Lung (tissue), 12 donors: ENCODE data around the gene TMEM63A. TPM values are rescaled to one million over a fixed set of nuclear protein-coding genes. Genes with fewer than 3 reads are reported as not detected.
A peak's percentile ranks its signal among the peaks of the same experiment; 100 is the strongest.

Source experiments
- ATAC-seq: fragments of 200-7000 bp; cut with Tn5 transposase; one replicate; pipeline ENCODE4 v1.9.1; 2020; ENCODE audit warnings: moderate number of reproducible peaks; ENCODE audit not compliant: insufficient read depth, low FRiP score
- DNase-seq, 3 donors: peaks; one replicate each; pipeline ENCODE4 v3.0.0-alpha.2; 2013 to 2017
- H3K27ac ChIP-seq, 2 donors: one replicate each; pipeline ENCODE4 v1.5.1; 2013; ENCODE audit warnings: mild to moderate bottlenecking in 2 of 2, moderate library complexity in 2 of 2, control low read depth in 1 of 2, inconsistent platforms in 1 of 2, low read depth in 1 of 2, low read length in 1 of 2
- H3K27me3 ChIP-seq, 3 donors: one replicate each; pipeline ENCODE4 v1.5.1; 2013; ENCODE audit warnings: low read length in 2 of 3; ENCODE audit not compliant: control insufficient read depth in 3 of 3, insufficient read depth in 3 of 3
- H3K36me3 ChIP-seq, 4 donors: one replicate each; pipeline ENCODE4 v1.5.1; 2013; ENCODE audit warnings: low read length in 4 of 4, mild to moderate bottlenecking in 1 of 4, moderate library complexity in 1 of 4; ENCODE audit not compliant: control insufficient read depth in 4 of 4, insufficient read depth in 4 of 4
- H3K4me1 ChIP-seq, 5 donors: one replicate each; pipeline ENCODE4 v1.5.1; 2013; ENCODE audit warnings: low read length in 5 of 5, mild to moderate bottlenecking in 2 of 5, moderate library complexity in 1 of 5; ENCODE audit not compliant: control insufficient read depth in 5 of 5, insufficient read depth in 5 of 5
- H3K4me3 ChIP-seq: one replicate; pipeline ENCODE4 v1.5.1; 2013; ENCODE audit warnings: mild to moderate bottlenecking, control low read depth, moderate library complexity
- H3K9ac ChIP-seq, 2 donors: one replicate each; pipeline ENCODE4 v1.5.1; 2013; ENCODE audit warnings: low read length in 2 of 2, control low read depth in 1 of 2; ENCODE audit not compliant: insufficient read depth in 1 of 2
- H3K9me3 ChIP-seq, 4 donors: one replicate each; pipeline ENCODE4 v1.5.1; 2013; ENCODE audit warnings: low read length in 3 of 4, mild to moderate bottlenecking in 1 of 4, moderate library complexity in 1 of 4; ENCODE audit not compliant: control insufficient read depth in 4 of 4, insufficient read depth in 3 of 4
- WGBS, 2 donors: extraction: QIAGEN DNeasy Blood & Tissue Kit; methylation state at CpG; one replicate each; pipeline ENCODE4 v1.1.7; 2013; 5-methylcytosine and 5-hydroxymethylcytosine counted together
- polyA plus RNA-seq, 2 donors: library from polyadenylated mRNA; stranded (reverse); fragments of 200-250 nt; gene quantifications; one replicate each; pipeline ENCODE4 v1.2.1, GENCODE V29; 2013
- total RNA-seq, 2 donors: library from RNA; depleted of rRNA in 1 of 2; stranded (reverse); fragments of >200 nt in 1 of 2; gene quantifications; one replicate each; pipeline ENCODE4 v1.2.1, GENCODE V29; 2014 to 2021
- TF ChIP-seq, protein P1 (sequence below): IDR thresholded peaks from 2 replicates; pipeline ENCODE4 v1.5.1; 2012; ENCODE audit warnings: mild to moderate bottlenecking; ENCODE audit errors: control extremely low read depth, extremely low read depth
- donor health status: control.
- donor health status: control.
- donor health status: Bipolar disorder and iron deficiency.
- donor health status: healthy.
- donor health status: DM: yes; HTN: yes; CAD: no.

The TMEM63A gene
- total and polyA plus RNA-seq, 4 donors: 26.1 to 108 (median 73.1) TPM

DNA sequence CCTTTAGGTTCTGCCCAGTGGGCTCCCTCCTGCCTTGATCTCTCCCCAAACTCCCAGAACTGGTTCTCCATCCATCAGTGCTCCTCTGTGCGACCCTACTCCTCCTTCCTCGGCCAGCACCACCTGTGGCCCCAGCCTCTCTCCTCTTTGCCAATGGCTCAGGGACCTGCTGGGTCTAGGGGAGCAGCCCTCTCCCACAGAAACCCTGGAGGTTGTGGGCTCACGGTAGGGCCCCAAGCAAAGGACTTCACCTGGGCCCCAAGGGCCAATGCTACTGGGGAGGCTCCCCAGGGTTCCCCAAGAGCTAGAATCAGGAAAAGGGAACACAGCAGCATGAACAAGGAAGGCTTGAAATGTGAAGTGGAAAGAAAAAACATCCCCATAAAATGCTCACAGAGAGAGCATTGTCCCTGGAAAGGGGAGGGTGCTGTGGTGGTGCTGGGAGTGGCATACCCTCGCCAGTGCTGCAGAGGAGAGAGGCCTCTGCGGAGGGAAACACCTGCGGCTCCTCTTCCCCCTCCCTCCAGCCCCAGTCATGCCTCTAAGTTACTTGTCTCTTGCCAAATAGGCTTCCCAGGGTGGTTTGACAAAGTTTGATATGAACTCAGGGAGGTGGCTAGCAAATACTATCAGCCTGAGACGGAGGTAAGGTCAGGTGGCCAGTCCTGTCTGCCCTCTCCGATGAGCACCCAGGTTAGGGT, 2.5 kb downstream of the TMEM63A start:
- WGBS, 2 donors: 41 to 45% methylated on average over 8 of the region's 8 CpGs
- Histone ChIP-seq H3K4me3 (no peak overlapping the region), H3K4me1 (peaks cover 20 to 44% (median 27%) of the 10 kb centered on the region in 5 donors), H3K9ac (no peak overlapping the region), H3K36me3 (peaks cover 0 to 16% (median 11%) of the 10 kb centered on the region in 4 donors), H3K27ac (peak overlapping the region in 1 of 2 donors; percentile 97), H3K9me3 (no peaks in the 10 kb centered on the region), H3K27me3 (no peaks in the 10 kb centered on the region)
- peak in 2 of 3 donors; percentile 57 to 65 for DNase-seq
- no peak for ATAC-seq
- TF ChIP-seq, protein P1, sequence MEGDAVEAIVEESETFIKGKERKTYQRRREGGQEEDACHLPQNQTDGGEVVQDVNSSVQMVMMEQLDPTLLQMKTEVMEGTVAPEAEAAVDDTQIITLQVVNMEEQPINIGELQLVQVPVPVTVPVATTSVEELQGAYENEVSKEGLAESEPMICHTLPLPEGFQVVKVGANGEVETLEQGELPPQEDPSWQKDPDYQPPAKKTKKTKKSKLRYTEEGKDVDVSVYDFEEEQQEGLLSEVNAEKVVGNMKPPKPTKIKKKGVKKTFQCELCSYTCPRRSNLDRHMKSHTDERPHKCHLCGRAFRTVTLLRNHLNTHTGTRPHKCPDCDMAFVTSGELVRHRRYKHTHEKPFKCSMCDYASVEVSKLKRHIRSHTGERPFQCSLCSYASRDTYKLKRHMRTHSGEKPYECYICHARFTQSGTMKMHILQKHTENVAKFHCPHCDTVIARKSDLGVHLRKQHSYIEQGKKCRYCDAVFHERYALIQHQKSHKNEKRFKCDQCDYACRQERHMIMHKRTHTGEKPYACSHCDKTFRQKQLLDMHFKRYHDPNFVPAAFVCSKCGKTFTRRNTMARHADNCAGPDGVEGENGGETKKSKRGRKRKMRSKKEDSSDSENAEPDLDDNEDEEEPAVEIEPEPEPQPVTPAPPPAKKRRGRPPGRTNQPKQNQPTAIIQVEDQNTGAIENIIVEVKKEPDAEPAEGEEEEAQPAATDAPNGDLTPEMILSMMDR: no peak

DNA sequence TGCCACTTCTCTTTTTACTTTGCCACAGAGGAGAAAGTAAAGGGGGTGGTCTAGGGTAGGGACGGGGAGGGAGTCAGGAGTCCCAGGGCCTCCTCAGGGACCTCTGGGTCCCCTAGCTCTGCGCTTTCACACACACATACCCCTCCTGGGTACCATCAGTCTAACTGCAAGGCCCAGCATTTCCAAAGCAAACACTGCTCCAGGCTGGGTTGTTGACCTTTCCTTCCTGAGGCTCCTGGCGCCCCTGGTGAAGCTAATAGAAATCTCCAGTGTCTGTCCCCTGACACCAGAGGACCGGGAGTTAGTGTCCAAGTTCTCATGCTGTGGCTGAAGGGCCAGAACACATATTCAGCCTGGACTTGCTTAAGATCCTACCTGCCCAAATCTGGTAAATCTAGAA, 3.9 kb downstream of the TMEM63A start:
- H3K4me1 ChIP-seq: peaks cover 20 to 44% (median 27%) of the 10 kb centered on the region in 5 donors

DNA sequence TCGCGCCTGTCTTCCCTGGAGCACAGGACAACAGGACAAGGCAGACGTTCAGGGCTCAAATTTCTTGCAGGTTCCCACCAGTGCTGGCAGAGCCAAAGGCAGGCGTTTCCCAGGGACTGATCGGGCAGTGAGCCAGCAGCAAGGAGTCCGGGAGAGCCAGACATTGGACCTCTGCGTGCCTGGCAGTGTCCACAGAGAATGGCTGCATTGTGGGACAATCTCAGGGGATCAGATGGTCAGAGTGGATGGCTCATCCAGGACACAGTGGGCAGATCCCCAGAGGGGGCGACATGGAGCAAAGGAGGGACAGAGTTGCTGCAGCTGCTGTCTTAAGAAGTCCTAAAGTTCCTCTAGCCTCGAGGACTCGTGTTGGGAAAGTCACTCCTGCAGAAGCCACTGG, 4.6 kb downstream of the TMEM63A start:
- Histone ChIP-seq H3K27me3 (no peaks in the 10 kb centered on the region), H3K36me3 (peaks cover 4 to 28% (median 24%) of the 10 kb centered on the region in 4 donors), H3K9ac (no peak overlapping the region), H3K4me3 (no peak overlapping the region), H3K4me1 (peaks cover 20 to 44% (median 27%) of the 10 kb centered on the region in 5 donors), H3K27ac (peak overlapping the region in 1 of 2 donors; percentile 43), H3K9me3 (no peaks in the 10 kb centered on the region)
- ATAC-seq (no peak), DNase-seq (peak; percentile 70 to 80 (median 78))
- 52 to 56% methylated on average over 10 of the region's 10 CpGs for WGBS, 2 donors
- TF ChIP-seq, protein P1: no peak

More for the DNA sequence above, 3.9 kb downstream of the TMEM63A start:
- TF ChIP-seq, protein P1: no peak
- H3K4me3 ChIP-seq: no peak overlapping the region
- ATAC-seq (no peak), DNase-seq (no peak)
- peak overlapping the region in 1 of 2 donors; percentile 43 for H3K27ac ChIP-seq
- no peaks in the 10 kb centered on the region for H3K27me3 ChIP-seq
- WGBS, 2 donors: 75% methylated on average over 4 of the region's 4 CpGs
- H3K9me3 ChIP-seq: no peaks in the 10 kb centered on the region
- H3K36me3 ChIP-seq: peaks cover 4 to 24% (median 21%) of the 10 kb centered on the region in 4 donors
- no peak overlapping the region for H3K9ac ChIP-seq
